ENCODE data around the gene ABCA10.
A peak's percentile ranks its signal among the peaks of the same experiment; 100 is the strongest.

The ABCA10 gene

GRCh38 chr17:69230939-69231338, 2.3 kb upstream of the ABCA10 start:
- TF ChIP-seq CTCF (conservative IDR thresholded peaks at IDR 0.05; ENCODE audit: control insufficient read depth, insufficient read depth, low read depth, low read length), result no peak
- DNase-seq (ENCODE audit: low read depth), result no peak
- no peak overlapping the region for H3K4me3 ChIP-seq (ENCODE audit: control insufficient read depth, low read depth, low read length)

GRCh38 chr17:69228018-69228417, 606 bp downstream of the ABCA10 start:
- no peak for DNase-seq (ENCODE audit: low read depth)
- no peak overlapping the region for H3K4me3 ChIP-seq (ENCODE audit: control insufficient read depth, low read depth, low read length)
- TF ChIP-seq CTCF (conservative IDR thresholded peaks at IDR 0.05; ENCODE audit: control insufficient read depth, insufficient read depth, low read depth, low read length), result no peak

- H3K4me3 ChIP-seq (ENCODE audit: control insufficient read depth, low read depth, low read length), result no peak overlapping the region
- no peak for TF ChIP-seq CTCF (conservative IDR thresholded peaks at IDR 0.05; ENCODE audit: control insufficient read depth, insufficient read depth, low read depth, low read length)
- no peak for DNase-seq (ENCODE audit: low read depth)
Observed at GRCh38 chr17:69227541-69227940, 1.1 kb downstream of the ABCA10 start.

GRCh38 chr17:69223809-69224208, 4.8 kb downstream of the ABCA10 start:
- H3K4me3 ChIP-seq (ENCODE audit: control insufficient read depth, low read depth, low read length), result no peak overlapping the region
- peak; percentile 50 for DNase-seq (ENCODE audit: low read depth)
- TF ChIP-seq CTCF (conservative IDR thresholded peaks at IDR 0.05; ENCODE audit: control insufficient read depth, insufficient read depth, low read depth, low read length), result no peak

- H3K4me3 ChIP-seq (ENCODE audit: control insufficient read depth, low read depth, low read length), result no peak overlapping the region
- no peak for TF ChIP-seq CTCF (conservative IDR thresholded peaks at IDR 0.05; ENCODE audit: control insufficient read depth, insufficient read depth, low read depth, low read length)
- DNase-seq (ENCODE audit: low read depth), result no peak
Observed at GRCh38 chr17:69222707-69223258, 5.8 kb downstream of the ABCA10 start.

- no peak for TF ChIP-seq CTCF (conservative IDR thresholded peaks at IDR 0.05; ENCODE audit: control insufficient read depth, insufficient read depth, low read depth, low read length)
- no peak for DNase-seq (ENCODE audit: low read depth)
- no peak overlapping the region for H3K4me3 ChIP-seq (ENCODE audit: control insufficient read depth, low read depth, low read length)
Observed at GRCh38 chr17:69220098-69220497, 8.5 kb downstream of the ABCA10 start.

- TF ChIP-seq CTCF (conservative IDR thresholded peaks at IDR 0.05; ENCODE audit: control insufficient read depth, insufficient read depth, low read depth, low read length), result no peak
- H3K4me3 ChIP-seq (ENCODE audit: control insufficient read depth, low read depth, low read length), result no peak overlapping the region
- DNase-seq (ENCODE audit: low read depth), result no peak
Observed at GRCh38 chr17:69218986-69219385, 9.6 kb downstream of the ABCA10 start.
